Caco-2 (cell line): ENCODE measurements around the gene COPS9. TPM values are rescaled to one million over a fixed set of nuclear protein-coding genes. Genes with fewer than 3 reads are reported as not detected.

Experiments
- BruUV-seq: library from RNA; stranded (reverse); fragments of 400-500 nt; replicated peaks from 2 replicates; lab custom pipeline; 2021; lab: Mats Ljungman, UMichigan
- CTCF ChIA-PET: fragments of 300-600 bp; sonication (Branson Sonifier 250); formaldehyde crosslinking; loops from one replicate; lab custom pipeline; 2022; ENCODE audit warnings: antibody characterized with exemption; lab: Charles Lee
- POLR2A ChIA-PET: fragments of 300-600 bp; sonication (Branson Sonifier 250); formaldehyde crosslinking; loops from one replicate; lab custom pipeline; 2022; ENCODE audit warnings: antibody characterized with exemption; lab: Charles Lee
- DNase-seq, 2 experiments: peaks; one replicate each; pipeline versions ENCODE4 v3.0.0 to v3.0.0-alpha.2; 2020 to 2022
- H3K27me3 ChIP-seq: replicated peaks from 2 replicates; pipeline ENCODE4 v1.6.0; 2011; ENCODE audit warnings: low read length; ENCODE audit not compliant: control insufficient read depth, insufficient read depth
- H3K36me3 ChIP-seq: 2 replicates; pipeline ENCODE4 v1.5.1; 2011; ENCODE audit warnings: low read length; ENCODE audit not compliant: control insufficient read depth, insufficient read depth
- H3K4me1 ChIP-seq: fragments of 250-450 bp; sonication (Bioruptor Pico); 2 replicates; pipeline ENCODE4 v1.5.1; 2020; ENCODE audit warnings: mild to moderate bottlenecking
- H3K4me3 ChIP-seq: 2 replicates; pipeline ENCODE4 v1.5.1; 2011; ENCODE audit warnings: low read depth, mild to moderate bottlenecking, control low read depth, low read length
- H3K9me3 ChIP-seq: fragments of 250-450 bp; sonication (Bioruptor Pico); 2 replicates; pipeline ENCODE4 v1.5.1; 2020; ENCODE audit warnings: mild to moderate bottlenecking, moderate library complexity
- H3K27ac Mint-ChIP-seq: one replicate; pipeline ENCODE4 v1.8.0; 2022; ENCODE audit warnings: mixed read lengths; ENCODE audit not compliant: unreplicated experiment
- H3K27me3 Mint-ChIP-seq: one replicate; pipeline ENCODE4 v1.8.0; 2022; ENCODE audit warnings: mixed read lengths; ENCODE audit not compliant: insufficient read depth, unreplicated experiment
- H3K36me3 Mint-ChIP-seq: one replicate; pipeline ENCODE4 v1.8.0; 2022; ENCODE audit warnings: mild to moderate bottlenecking, mixed read lengths; ENCODE audit not compliant: insufficient read depth, unreplicated experiment
- H3K4me1 Mint-ChIP-seq: one replicate; pipeline ENCODE4 v1.8.0; 2022; ENCODE audit warnings: low read depth, mixed read lengths; ENCODE audit not compliant: unreplicated experiment
- H3K4me3 Mint-ChIP-seq: one replicate; pipeline ENCODE4 v1.8.0; 2022; ENCODE audit warnings: mild to moderate bottlenecking, moderate library complexity, mixed read lengths; ENCODE audit not compliant: unreplicated experiment
- H3K9me3 Mint-ChIP-seq: one replicate; pipeline ENCODE4 v1.8.0; 2022; ENCODE audit warnings: mixed read lengths; ENCODE audit not compliant: unreplicated experiment
- intact Hi-C: fragments of 100-400 bp; cut with micrococcal nuclease; formaldehyde crosslinking; loops from one replicate; pipeline ENCODE4 v1.10.0; 2022; ENCODE audit not compliant: unreplicated experiment
- total RNA-seq: library from RNA; stranded (reverse); gene quantifications from 2 replicates; pipeline ENCODE4 v1.2.3, GENCODE V29; 2022
- TF ChIP-seq, protein P1 (sequence below), 2 experiments: fragments of 200-600 bp in 1 of 2; IDR thresholded peaks; 1 replicate in 1 of 2; 2 replicates in 1 of 2; pipeline versions ENCODE4 v1.5.1 to v1.8.0; 2011 to 2022; ENCODE audit warnings: antibody characterized with exemption in 1 of 2, control low read depth in 1 of 2, inconsistent platforms in 1 of 2, low read depth in 1 of 2, low read length in 1 of 2, mild to moderate bottlenecking in 1 of 2, moderate library complexity in 1 of 2; ENCODE audit not compliant: insufficient read depth in 1 of 2, severe bottlenecking in 1 of 2, unreplicated experiment in 1 of 2

COPS9 gene
- total RNA-seq, 1 experiment from 2014 or later: 86.3 TPM

DNA sequence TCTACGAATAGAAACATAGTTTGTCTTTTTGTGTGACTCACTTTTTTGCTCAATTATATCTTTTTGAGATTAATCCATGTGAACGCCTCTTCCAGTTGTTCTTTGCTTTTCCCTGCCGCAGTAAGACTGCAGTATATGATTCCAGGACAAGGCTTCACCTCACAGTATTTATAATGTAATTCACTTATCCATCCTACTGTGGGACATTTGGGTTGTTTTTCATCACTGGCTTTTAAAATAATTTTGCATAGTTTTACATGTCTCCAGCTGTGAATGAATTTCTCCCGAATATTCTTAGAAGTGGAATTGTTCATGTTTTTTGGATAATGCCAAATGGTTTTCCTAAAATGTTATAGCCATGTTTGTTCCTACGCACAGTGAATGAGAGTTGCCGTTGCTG lies 21.9 kb downstream of the COPS9 start:
- intact Hi-C loops: no loop called here
- Mint-ChIP-seq H3K9me3 (no peaks in the 10 kb centered on the region), H3K27me3 (peaks cover 25% of the 10 kb centered on the region), H3K4me3 (no peak overlapping the region), H3K4me1 (no peaks in the 10 kb centered on the region), H3K27ac (no peak overlapping the region), H3K36me3 (peaks cover 4% of the 10 kb centered on the region)
- no peak for DNase-seq
- ChIA-PET POLR2A (no interaction called here), CTCF (no interaction called here)
- Histone ChIP-seq H3K9me3 (no peaks in the 10 kb centered on the region), H3K36me3 (no peaks in the 10 kb centered on the region), H3K4me1 (no peaks in the 10 kb centered on the region), H3K27me3 (no peaks in the 10 kb centered on the region), H3K4me3 (no peak overlapping the region)
- BruUV-seq: no TSS peak
- TF ChIP-seq, protein P1, sequence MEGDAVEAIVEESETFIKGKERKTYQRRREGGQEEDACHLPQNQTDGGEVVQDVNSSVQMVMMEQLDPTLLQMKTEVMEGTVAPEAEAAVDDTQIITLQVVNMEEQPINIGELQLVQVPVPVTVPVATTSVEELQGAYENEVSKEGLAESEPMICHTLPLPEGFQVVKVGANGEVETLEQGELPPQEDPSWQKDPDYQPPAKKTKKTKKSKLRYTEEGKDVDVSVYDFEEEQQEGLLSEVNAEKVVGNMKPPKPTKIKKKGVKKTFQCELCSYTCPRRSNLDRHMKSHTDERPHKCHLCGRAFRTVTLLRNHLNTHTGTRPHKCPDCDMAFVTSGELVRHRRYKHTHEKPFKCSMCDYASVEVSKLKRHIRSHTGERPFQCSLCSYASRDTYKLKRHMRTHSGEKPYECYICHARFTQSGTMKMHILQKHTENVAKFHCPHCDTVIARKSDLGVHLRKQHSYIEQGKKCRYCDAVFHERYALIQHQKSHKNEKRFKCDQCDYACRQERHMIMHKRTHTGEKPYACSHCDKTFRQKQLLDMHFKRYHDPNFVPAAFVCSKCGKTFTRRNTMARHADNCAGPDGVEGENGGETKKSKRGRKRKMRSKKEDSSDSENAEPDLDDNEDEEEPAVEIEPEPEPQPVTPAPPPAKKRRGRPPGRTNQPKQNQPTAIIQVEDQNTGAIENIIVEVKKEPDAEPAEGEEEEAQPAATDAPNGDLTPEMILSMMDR (IDR thresholded peaks at IDR 0.05; ENCODE audit: insufficient read depth in 1 of 2, low read depth in 1 of 2, low read length in 1 of 2, severe bottlenecking in 1 of 2, unreplicated experiment in 1 of 2): no peak

DNA sequence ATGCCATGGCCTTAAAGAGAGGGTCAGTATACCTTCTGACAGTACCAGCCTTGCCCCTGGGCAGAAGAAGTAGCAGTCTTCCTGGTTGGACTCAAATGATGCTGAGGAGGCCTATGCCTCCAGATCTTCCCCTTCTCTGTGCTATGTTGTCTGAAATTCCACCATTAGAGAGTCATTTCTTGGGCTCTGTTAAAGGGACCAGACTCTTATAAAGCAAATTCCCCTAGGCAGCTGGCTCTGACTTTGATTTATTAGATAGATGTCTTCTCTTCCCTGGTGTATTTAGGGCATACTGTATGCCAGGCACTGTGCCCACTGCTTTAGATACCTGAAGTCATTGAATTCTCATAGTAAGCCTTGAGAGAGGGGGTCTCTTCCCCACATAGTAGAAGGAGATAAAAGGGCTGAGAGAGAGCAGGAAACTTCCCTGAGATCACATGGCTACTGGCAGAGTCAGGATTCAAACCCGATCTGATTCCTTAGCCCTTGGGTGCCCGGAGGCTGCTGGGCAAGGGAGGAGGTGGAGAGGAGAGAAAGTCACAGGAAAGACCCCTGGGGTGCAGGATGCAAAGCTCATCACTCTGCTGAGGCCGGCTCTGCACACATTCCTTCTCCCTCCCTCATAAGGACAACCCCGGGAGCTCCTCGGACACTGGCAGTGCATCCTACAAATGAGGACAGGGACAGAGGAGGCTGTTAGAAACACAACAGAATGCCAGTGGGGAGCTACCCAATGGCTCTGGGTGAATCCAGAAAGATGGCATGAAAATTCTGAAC lies 23.0 kb downstream of the COPS9 start:
- Mint-ChIP-seq H3K9me3 (no peaks in the 10 kb centered on the region), H3K4me3 (no peak overlapping the region), H3K27ac (no peak overlapping the region), H3K36me3 (peaks cover 5% of the 10 kb centered on the region), H3K27me3 (peaks cover 29% of the 10 kb centered on the region), H3K4me1 (no peaks in the 10 kb centered on the region)
- POLR2A ChIA-PET: no interaction called here
- Histone ChIP-seq H3K36me3 (no peaks in the 10 kb centered on the region), H3K4me1 (no peaks in the 10 kb centered on the region), H3K9me3 (no peaks in the 10 kb centered on the region), H3K27me3 (no peaks in the 10 kb centered on the region), H3K4me3 (no peak overlapping the region)
- TF ChIP-seq, protein P1 (IDR thresholded peaks at IDR 0.05; ENCODE audit: insufficient read depth in 1 of 2, low read depth in 1 of 2, low read length in 1 of 2, severe bottlenecking in 1 of 2, unreplicated experiment in 1 of 2): no peak
- no TSS peak for BruUV-seq
- intact Hi-C loops: no loop called here
- no peak for DNase-seq
- CTCF ChIA-PET: no interaction called here

DNA sequence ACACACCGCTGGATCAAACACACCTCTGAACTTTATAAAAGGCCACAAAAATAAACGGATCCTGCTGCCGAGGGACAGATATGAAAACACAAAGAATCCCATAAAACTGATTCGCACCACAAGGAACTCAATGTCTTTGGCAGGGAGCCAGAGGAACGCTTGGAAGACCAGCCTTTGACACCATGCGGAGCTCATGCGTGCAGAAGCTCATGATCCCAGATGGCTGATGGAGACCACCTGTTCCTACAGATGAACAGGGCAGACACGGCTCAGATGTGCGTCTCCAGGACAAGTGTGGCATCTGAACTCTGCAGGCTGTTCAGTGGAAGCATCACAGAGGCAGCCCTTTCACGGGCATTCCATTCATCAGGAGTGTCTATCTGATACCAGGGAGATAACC lies 24.9 kb downstream of the COPS9 start:
- no TSS peak for BruUV-seq
- Mint-ChIP-seq H3K4me3 (no peak overlapping the region), H3K4me1 (no peaks in the 10 kb centered on the region), H3K36me3 (peaks cover 5% of the 10 kb centered on the region), H3K9me3 (no peaks in the 10 kb centered on the region), H3K27ac (no peak overlapping the region), H3K27me3 (peaks cover 26% of the 10 kb centered on the region)
- H3K27me3 ChIP-seq: no peaks in the 10 kb centered on the region
- ChIA-PET CTCF (no interaction called here), POLR2A (no interaction called here)
- H3K4me3 ChIP-seq: no peak overlapping the region
- H3K4me1 ChIP-seq: no peaks in the 10 kb centered on the region
- no peaks in the 10 kb centered on the region for H3K9me3 ChIP-seq
- intact Hi-C loops: no loop called here
- no peak for DNase-seq
- TF ChIP-seq, protein P1 (IDR thresholded peaks at IDR 0.05; ENCODE audit: insufficient read depth in 1 of 2, low read depth in 1 of 2, low read length in 1 of 2, severe bottlenecking in 1 of 2, unreplicated experiment in 1 of 2): no peak
- no peaks in the 10 kb centered on the region for H3K36me3 ChIP-seq
